Measurements from ENCODE around the gene WAPL.

Gene WAPL

GRCh38 chr10:86443069-86443468 is 78.5 kb downstream of the WAPL start:
- Histone ChIP-seq H3K4me3 (no peak overlapping the region), H3K27me3 (no peaks in the 10 kb centered on the region), H3K27ac (no peak overlapping the region), H3K9me3 (no peaks in the 10 kb centered on the region), H3K4me1 (peaks cover 0 to 15% (median 2%) of the 10 kb centered on the region in 4 donors), H3K36me3 (peaks cover 33 to 81% (median 58%) of the 10 kb centered on the region in 3 donors)
- intact Hi-C loops (cut with DNase I; ENCODE audit: low total_unique reads), result no loop called here
- no peak for DNase-seq
- no peak for TF ChIP-seq CTCF (IDR thresholded peaks at IDR 0.05)

- Histone ChIP-seq H3K9me3 (no peaks in the 10 kb centered on the region), H3K27me3 (no peaks in the 10 kb centered on the region), H3K4me1 (peaks cover 0 to 8% (median 0%) of the 10 kb centered on the region in 4 donors), H3K27ac (no peak overlapping the region), H3K4me3 (no peak overlapping the region), H3K36me3 (peaks cover 46 to 92% (median 68%) of the 10 kb centered on the region in 3 donors)
- TF ChIP-seq CTCF (IDR thresholded peaks at IDR 0.05), result no peak
- intact Hi-C loops (cut with DNase I; ENCODE audit: low total_unique reads), result no loop called here
- DNase-seq, result no peak
Observed at GRCh38 chr10:86440874-86441843, 80.4 kb downstream of the WAPL start.

- H3K36me3 ChIP-seq, result peaks cover 46 to 78% (median 66%) of the 10 kb centered on the region in 3 donors
- intact Hi-C loops (cut with DNase I; ENCODE audit: low total_unique reads), result no loop called here
Observed at GRCh38 chr10:86439544-86439943, 82.0 kb downstream of the WAPL start.

GRCh38 chr10:86438091-86438749 is 83.4 kb downstream of the WAPL start:
- Histone ChIP-seq H3K27me3 (no peaks in the 10 kb centered on the region), H3K36me3 (peaks cover 46 to 66% (median 61%) of the 10 kb centered on the region in 3 donors), H3K9me3 (no peaks in the 10 kb centered on the region), H3K4me1 (peaks cover 0 to 15% (median 0%) of the 10 kb centered on the region in 4 donors), H3K27ac (no peak overlapping the region), H3K4me3 (no peak overlapping the region)
- intact Hi-C loops (cut with DNase I; ENCODE audit: low total_unique reads), result no loop called here
- no peak for DNase-seq
- TF ChIP-seq CTCF (IDR thresholded peaks at IDR 0.05), result no peak

More at GRCh38 chr10:86439544-86439943, 82.0 kb downstream of the WAPL start:
- no peak for TF ChIP-seq CTCF (IDR thresholded peaks at IDR 0.05)
- no peaks in the 10 kb centered on the region for H3K27me3 ChIP-seq
- peak; percentile 89 to 94 for DNase-seq
- H3K27ac ChIP-seq, result no peak overlapping the region
- no peaks in the 10 kb centered on the region for H3K9me3 ChIP-seq
- H3K4me3 ChIP-seq, result no peak overlapping the region
- peaks cover 0 to 15% (median 0%) of the 10 kb centered on the region in 4 donors for H3K4me1 ChIP-seq

- intact Hi-C loops (cut with DNase I; ENCODE audit: low total_unique reads), result no loop called here
Observed at GRCh38 chr10:86437447-86437846, 84.1 kb downstream of the WAPL start.

More at GRCh38 chr10:86437447-86437846, 84.1 kb downstream of the WAPL start:
- Histone ChIP-seq H3K36me3 (peaks cover 45 to 58% (median 54%) of the 10 kb centered on the region in 3 donors), H3K9me3 (no peaks in the 10 kb centered on the region), H3K4me1 (peaks cover 0 to 15% (median 0%) of the 10 kb centered on the region in 4 donors), H3K4me3 (no peak overlapping the region), H3K27ac (no peak overlapping the region), H3K27me3 (no peaks in the 10 kb centered on the region)
- TF ChIP-seq CTCF (IDR thresholded peaks at IDR 0.05), result no peak
- no peak for DNase-seq

Measured in tibial artery (tissue), 4 donors.